ENCODE measurements around the gene TFAP2E.
"Not testable (repeated sequence)": the region's sequence is repeated elsewhere in the genome, so short reads cannot be mapped to it uniquely, and the experiment has no call there.

The TFAP2E gene

DNA sequence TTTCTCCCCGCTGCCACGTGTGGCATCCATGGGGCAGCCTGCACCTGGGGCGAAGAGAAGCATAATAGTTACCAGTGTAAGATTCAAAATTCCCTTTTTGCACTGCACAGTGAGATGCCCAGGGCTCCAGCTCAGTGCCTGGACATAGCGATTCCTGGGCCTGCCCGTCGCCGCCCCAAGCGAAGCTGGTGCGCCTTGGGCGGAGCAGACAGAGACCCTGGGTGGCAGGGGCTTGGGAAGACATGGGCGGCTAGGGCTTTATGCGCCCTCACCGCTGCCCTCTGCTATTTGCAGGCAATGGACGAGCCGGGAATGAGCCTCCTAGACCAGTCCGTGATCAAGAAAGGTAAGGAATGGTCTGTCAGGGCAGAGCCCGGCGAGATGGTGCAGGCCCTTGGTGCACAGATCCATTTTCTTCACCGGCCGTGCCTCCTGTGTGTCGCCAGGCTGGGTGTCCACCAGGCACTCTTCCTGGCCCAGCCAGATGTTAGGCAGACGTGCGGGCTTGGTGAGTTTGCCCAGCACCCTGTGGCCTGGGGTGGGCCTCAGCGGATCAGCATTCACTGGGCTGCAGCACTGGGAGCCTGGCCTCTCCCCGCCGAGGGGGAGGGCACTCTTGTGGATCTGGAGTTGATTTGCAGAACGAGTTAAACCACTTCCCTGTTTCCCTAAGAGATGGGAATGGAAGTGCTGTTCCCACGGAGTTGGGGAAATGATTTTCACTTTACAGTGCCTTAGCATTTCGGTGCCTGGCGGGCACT, 1.7 kb downstream of the TFAP2E start:
- DNase-seq, result no peak

DNA sequence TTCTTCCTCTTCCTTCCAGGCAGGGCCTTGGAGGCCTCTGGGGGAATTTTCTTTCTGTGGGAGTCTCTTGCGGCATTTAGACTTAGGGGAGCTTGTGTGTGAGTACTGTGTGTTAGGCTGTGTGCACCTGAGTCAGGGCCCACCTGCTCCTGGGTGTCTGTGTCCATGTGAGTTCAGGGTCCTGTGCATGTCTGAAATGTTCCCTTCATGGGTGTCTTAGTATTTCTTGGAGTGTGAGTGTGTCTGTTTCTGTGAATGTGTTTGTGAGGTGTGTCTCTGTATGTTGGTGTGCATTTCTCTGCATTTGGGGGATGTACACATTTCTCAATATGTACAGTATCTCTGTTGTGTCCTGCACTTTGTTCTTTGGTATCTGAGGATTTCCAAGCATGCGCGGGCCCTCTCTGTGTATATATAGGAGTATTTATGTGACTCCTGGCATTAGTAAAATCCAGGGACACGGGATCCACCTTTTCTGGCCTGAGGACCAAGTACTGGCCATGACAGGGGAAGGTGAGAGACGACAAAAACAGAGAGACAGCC, 2.4 kb downstream of the TFAP2E start:
- DNase-seq, result no peak

DNA sequence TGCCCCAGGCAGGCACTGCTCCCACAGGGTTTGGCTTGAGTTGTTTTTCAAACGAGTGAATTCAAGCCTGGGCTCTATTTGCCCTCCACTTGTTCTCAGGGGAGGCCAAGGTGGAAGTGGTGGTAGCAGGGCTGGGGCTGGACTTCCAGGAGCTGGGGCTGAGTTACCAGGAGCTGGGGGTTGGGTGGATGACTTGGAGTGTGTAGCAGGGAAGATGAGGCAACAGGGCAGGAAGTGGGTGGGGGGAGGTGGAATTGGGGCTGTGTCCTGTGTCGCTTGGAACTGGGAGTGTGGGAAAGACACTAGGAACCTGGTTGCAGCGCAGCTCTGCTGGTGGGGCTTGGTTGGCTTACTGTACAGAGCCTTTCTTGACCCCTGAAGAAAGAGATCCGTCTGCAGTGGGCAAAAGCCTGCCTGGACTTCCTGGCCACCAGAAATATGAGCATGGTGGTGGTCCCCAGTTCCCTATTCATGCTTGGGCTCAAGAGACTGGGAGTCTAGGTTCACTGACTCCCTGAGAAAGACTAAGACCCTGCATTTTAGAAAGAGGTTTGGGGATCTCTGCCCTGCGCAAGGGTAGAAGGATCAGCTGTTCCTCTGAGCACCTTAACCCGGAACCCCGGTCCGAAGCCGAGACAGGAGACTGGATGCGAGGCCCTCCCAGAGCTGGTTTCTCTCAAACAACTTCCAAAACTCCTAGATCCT, 3.1 kb downstream of the TFAP2E start:
- no peak for DNase-seq

DNA sequence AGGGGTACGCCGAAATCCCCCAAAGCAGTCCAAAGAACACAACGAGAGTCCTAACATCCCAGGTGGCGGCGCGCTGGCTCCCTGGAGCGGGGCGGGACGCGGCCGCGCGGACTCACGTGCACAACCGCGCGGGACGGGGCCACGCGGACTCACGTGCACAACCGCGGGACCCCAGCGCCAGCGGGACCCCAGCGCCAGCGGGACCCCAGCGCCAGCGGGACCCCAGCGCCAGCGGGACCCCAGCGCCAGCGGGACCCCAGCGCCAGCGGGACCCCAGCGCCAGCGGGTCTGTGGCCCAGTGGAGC, 3.6 kb downstream of the TFAP2E start:
- DNase-seq, result not testable (repeated sequence)

DNA sequence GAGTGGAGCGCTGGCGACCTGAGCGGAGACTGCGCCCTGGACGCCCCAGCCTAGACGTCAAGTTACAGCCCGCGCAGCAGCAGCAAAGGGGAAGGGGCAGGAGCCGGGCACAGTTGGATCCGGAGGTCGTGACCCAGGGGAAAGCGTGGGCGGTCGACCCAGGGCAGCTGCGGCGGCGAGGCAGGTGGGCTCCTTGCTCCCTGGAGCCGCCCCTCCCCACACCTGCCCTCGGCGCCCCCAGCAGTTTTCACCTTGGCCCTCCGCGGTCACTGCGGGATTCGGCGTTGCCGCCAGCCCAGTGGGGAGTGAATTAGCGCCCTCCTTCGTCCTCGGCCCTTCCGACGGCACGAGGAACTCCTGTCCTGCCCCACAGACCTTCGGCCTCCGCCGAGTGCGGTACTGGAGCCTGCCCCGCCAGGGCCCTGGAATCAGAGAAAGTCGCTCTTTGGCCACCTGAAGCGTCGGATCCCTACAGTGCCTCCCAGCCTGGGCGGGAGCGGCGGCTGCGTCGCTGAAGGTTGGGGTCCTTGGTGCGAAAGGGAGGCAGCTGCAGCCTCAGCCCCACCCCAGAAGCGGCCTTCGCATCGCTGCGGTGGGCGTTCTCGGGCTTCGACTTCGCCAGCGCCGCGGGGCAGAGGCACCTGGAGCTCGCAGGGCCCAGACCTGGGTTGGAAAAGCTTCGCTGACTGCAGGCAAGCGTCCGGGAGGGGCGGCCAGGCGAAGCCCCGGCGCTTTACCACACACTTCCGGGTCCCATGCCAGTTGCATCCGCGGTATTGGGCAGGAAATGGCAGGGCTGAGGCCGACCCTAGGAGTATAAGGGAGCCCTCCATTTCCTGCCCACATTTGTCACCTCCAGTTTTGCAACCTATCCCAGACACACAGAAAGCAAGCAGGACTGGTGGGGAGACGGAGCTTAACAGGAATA, 4.2 kb downstream of the TFAP2E start:
- peak; percentile 67 for DNase-seq

DNA sequence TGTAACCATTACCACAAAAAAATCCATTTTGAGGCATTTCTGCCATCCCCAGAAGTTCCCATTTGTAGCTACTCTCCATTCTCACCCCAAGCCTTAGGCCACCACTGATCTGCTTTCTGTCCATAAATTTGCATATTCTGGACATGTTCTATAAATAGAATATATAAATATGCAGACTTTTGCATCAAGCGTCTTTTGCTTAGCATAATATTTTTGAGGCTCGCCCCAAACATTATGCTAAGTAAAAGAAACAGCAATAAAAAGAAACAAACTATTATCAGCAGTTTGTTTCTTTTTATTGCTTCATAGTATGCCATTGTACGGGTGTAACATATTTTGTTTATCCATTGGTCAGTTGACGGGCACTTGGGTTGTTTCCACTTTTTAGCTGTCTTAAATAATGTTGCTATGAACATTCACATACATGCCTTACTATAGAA, 7.9 kb downstream of the TFAP2E start:
- DNase-seq, result no peak

DNA sequence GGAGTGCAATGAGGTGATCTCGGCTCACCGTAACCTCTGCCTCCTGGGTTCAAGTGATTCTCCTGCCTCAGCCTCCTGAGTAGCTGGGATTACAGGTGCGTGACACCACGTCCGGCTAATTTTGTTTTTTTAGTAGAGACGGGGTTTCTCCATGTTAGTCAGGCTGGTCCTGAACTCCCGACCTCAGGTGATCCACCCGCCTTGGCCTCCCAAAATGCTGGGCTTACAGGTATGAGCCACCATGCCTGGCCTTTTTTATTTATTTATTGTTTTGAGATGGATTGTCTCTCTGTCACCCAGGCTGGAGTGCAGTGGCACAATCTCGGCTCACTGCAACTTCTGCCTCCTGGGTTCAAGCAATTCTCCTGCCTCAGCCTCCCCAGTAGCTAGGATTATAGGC, 8.5 kb downstream of the TFAP2E start:
- DNase-seq, result not testable (repeated sequence)

DNA sequence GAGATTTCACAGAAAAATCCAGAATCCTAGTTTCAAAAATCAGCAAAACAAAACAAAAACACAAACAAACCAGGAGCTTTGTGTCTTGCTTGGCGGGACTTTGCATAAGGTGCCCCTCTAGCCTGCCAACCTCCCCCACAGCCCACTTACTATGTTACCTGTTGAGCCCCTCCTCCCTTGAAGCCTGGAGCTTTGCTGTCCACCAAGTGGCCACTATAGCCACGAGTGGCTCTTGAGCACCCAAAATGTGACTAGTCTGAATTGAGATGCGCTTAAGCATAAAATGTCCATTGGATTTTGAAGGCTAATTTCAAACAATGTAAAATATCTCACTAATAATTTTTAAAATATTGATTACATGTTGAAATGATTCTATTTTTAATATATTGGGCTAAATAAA, 12.2 kb downstream of the TFAP2E start:
- DNase-seq, result no peak

DNA sequence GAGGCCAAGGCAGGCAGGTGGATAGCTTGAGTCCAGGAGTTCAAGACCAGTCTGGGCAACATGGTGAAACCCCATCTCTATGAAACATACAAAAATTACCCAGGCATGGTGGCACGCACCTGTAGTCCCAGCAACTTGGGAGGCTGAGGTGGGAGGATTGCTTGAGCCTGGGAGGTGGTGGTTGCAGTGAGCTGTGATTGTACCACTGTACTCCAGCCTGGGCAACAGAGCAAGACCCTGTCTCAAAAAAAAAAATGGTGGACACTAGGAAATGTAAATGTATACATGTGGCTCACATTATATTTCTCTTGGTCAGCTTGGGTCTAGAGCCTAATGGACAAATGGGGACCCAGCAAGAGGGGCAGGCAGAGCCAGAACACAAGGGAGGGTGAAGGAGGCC, 12.7 kb downstream of the TFAP2E start:
- DNase-seq, result not testable (repeated sequence)

DNA sequence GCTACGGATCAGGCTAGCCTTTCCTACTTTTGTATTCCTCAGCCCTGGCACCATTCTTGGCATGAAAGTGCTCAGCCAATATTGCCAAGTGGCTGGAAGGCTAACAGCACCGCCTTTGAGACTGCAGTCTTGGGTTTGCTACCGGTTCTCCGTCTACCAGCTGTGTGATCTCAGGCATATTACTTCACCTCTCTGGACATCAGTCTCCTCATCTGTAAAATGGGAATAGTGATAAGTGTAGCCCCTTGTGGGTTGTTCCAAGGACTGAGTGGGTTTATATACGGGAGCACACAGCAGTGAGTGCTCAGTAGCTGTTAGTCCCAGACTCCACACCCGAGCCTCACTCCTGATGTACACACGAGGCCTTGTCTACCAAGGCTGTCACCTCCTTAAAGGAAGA, 13.7 kb downstream of the TFAP2E start:
- DNase-seq, result no peak

DNA sequence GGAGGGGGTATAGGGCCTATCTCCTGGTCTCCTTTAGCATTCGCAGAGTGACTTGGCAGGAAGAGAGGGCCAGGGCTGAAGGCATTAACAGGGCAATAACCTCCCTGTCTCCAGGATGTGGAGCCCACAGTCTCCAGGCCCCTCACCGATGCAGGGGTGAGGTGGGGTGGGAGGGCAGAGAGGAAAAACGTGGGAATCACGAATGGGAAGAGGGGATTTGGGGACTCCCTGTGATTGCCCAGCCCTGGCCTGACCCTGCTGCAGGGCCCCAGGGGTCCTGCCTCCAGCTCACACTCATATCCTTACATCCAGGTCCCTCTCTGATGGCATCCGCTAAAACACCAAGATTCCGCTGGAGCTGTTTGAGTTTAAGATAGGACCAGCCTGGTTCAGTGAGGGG, 14.6 kb downstream of the TFAP2E start:
- no peak for DNase-seq

DNA sequence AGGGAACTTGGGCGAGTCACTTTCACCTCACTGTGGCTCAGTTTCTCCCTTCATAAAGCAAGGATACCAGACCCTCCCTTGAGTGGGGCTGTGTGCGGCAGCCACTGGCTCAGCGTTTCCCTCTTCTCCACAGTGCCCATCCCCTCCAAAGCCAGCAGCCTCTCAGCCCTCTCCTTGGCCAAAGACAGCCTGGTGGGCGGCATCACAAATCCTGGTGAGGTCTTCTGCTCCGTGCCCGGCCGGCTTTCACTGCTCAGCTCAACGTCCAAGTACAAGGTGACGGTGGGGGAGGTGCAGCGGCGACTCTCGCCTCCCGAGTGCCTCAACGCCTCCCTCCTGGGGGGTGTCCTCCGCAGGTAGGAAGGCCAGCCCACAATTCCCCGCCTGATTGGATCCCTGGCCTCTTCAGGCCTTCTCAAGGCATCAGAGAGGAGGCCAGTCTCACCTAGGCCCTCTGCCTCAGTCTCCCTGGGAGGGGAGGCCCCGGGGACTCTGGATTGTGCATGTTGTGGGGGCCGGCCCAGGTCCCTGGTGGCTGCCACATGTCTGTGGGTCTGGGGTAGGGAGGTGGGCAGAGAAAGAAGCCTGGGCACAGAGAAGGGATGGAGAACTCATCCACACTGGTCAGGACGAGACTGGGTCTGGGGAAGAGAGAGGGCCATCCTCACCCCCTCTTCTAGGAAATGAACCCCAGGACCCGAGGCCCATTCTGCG, 15.2 kb downstream of the TFAP2E start:
- DNase-seq, result no peak

DNA sequence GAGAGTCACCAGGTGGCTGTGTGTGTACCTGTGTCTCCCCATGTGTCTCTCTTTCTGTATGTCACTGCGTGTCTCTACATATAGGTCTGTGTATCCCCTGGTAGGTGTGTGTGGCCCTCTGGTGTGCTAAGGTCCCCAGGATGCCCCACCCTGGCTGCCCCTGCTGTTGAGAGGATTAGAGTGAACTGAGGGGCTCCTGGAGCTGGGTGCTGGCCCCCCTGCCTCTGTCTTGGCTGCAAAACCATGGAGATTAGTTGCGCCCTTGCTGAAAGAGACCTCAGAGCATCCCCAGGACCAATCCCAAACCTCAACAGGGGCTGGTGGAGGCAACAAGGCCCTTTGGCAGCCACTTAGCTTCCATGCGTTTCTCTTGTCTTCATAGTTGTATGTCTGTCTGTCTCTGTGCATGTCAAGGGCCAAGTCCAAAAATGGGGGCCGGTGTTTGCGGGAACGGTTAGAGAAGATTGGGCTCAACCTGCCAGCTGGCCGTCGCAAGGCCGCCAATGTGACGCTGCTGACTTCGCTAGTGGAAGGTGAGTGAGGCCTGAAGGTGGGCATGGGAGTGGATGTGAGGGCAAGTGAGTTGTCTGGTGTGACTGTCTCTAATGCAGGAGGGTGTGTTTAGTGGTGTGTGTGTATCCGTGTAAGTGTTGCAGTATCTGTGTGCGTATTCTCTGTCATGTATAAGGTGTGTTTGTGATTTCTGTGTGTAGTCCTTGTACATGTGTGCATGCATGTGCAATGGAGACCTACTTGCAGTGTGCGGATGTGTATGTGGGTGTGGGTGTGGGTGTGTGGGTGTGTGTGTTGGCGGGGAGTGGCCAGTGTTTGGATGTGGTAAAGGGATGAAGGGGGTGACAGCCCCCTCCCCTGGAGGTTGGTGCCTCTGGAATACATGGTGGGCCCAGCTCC, 16.7 kb downstream of the TFAP2E start:
- DNase-seq, result no peak

DNA sequence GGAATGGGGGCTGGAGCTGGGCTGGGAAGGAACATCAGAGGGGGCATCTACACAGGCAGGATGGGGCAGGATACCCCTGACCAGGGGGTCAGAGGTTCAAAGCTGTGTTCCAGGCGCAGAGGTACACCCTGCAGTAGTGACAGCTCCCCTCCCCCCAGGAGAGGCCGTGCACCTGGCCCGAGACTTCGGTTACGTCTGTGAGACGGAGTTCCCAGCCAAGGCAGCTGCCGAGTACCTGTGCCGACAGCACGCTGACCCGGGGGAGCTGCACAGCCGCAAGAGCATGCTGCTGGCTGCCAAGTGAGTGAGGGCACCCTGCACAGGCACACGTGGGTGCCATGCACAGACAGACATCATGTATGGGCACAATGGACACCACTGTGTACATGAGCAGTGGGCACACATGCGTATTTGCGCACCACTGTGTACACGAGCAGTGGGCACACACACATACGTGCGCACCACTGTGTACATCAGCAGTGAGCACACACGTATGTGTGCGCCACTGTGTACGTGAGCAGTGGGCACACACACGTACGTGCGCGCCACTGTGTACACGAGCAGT, 17.4 kb downstream of the TFAP2E start:
- no peak for DNase-seq

DNA sequence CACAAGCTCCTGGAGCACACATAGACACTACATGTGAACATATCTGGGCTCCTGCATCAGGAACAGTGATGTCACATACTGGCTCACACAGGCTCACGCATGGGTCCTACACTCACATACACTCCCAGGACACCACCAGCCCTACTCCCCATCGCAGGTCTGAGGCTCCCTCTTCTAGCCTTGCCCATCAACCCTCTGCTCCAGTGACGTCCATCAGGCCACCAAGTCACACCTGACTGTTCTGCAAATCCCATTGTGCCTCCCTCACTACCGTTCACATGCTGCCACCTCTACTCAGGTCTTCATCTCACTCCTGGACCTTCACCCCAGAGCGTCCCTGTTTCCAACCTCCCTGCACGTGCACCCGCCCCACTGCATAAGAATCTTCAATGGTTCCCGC, 18.1 kb downstream of the TFAP2E start:
- DNase-seq, result no peak

DNA sequence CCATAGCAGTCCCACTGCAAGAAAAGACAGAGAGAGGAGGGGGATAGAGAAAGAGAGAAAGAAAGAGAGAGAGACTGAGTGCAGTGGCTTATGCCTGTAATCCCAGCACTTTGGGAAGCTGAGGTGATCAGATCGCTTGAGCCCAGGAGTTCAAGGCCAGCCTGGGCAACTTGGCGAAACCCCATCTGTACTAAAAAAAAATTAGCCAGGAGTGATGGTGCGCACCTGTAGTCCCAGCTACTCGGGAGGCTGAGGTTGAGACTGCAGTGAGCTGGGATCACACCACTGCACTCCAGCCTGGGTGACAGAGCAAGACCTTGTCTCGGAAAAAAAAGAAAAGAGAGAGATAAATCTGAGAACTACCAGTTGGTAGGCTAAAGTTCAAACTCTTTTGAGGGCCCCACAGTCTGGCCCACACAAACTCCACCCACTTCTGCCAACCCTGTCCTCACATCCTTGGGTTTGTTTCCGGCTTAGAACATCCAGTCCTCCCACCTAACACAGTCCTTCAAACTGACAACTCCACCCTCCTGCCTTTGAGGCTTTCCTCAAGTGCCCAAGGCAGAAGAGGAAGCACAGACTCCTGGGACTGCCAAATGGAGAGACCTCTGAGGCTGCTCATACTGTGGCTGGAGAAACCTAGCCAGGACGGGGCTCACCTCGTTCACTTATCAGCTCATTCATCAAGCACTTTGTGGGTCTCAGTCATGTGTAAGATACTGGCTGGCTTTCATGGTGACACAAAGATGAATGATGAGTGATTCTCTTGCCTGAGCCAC, 20.1 kb downstream of the TFAP2E start:
- DNase-seq, result no peak

DNA sequence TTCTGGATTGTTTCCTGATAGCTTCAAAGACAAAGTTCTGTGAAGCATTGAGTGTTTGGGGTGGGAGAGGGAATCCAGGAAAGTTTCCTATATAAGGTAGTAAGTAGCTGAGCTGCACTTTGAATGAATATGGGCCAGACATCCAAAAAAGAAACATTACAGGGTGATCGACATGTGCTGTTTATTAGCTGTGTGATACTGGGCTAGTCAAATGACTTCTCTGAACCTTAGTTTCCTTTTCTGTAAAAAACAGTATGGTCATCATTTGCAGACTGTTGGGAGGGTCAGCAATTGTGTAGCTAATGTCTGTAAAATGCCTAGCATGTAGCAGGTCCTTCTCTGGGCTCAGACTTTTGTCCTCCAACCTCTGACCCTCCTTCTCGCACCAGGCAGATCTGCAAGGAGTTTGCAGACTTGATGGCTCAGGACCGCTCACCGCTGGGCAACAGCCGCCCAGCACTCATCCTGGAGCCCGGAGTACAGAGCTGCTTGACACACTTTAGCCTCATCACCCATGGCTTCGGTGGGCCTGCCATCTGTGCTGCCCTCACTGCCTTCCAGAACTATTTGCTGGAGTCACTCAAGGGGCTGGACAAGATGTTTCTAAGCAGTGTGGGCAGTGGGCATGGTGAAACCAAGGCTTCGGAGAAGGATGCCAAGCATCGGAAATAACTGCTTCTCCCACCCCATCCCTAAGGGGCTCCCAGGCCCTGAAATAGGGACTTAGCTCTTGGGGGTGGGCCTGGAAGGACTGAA, 21.1 kb downstream of the TFAP2E start:
- no peak for DNase-seq

DNA sequence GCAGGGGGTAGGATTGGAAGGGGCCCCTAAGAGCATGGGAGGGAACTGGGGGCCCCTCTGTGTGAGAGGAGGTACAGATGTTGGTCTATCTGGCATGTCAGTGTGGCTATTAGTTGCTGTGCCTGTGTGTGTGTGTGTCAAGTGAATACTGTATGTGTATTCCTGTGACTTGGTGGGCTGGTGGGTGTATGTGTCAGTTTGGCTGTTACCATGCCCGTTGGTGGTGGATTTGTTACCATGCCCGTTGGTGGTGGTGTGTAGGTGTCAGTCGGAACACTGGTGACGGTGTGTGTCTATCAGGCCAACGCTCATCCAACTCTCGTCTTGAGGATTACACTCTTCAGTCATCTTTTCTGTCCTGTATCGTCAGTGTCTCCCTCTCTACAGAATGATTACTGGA, 22.6 kb downstream of the TFAP2E start:
- no peak for DNase-seq

DNA sequence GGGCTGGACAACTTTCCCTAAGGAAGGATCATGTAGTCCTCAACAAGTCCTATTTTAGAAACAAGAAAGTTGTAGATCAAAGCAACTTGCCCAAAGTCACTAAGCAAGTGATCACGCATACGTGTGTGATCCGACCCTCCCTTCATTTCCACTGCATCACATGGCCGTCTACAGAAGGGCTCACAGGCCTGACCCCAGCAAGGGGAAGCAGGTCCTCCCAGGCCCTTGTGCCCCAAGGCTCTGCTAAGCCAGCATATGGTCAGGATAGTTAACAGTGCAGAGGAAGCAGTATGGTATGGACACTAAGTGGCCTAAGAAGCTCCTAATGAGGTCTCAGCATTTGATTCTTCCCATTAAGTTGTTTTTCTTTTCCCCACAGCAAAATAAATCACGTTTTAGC, 24.8 kb downstream of the TFAP2E start:
- no peak for DNase-seq

DNA sequence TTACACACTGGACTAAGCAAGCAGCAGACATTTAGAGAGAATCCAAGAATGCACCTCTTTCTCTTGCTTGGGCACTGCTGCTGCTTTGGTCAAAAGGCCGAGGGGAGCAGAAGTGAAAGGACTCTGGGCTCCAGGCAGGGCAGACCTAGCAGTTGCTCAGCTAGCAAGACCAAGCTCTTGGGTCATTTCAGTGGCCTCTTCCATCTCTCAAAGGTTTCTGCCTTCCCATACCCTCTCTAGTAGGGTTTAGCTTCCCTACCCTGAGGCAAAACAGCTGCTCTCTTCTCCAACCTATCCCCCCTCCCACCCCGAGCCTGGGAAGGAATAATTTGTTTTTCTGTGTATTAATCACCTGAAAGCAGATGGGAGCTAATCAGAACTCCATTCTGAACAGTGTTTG, 25.8 kb downstream of the TFAP2E start:
- no peak for DNase-seq

Measured in stimulated activated CD4-positive, alpha-beta T cell treated with anti-CD3 and anti-CD28 coated beads, Interleukin-15, amount 100 ng/mL, for 24 hours (primary cell).